ENCODE measurements around the gene SEMA4C.

GRCh38 chr2:96841701-96842495 lies 28.0 kb downstream of the SEMA4C start:
- TF ChIP-seq CTCF (optimal IDR thresholded peaks at IDR 0.05 in 1 of 3, IDR thresholded peaks at IDR 0.05 in 1 of 3, conservative IDR thresholded peaks at IDR 0.05 in 1 of 3; ENCODE audit: extremely low read depth in 1 of 3, insufficient read depth in 2 of 3, low read length in 3 of 3) = no peak
- no peak for TF ChIP-seq EZH2 (IDR thresholded peaks at IDR 0.05; ENCODE audit: low read length)
